ENCODE data around the gene SH3GL1. TPM values are rescaled to one million over a fixed set of nuclear protein-coding genes. Genes with fewer than 3 reads are reported as not detected.

SH3GL1 gene
- total RNA-seq, 1 experiment from 2014 or later = 40.7 TPM

- peaks cover 32% of the 10 kb centered on the region for H3K36me3 Mint-ChIP-seq (ENCODE audit: insufficient read depth, unreplicated experiment)
- H3K4me3 Mint-ChIP-seq (ENCODE audit: low read depth, unreplicated experiment) = peak overlapping the region; percentile 74
- CTCF ChIA-PET = interaction anchor here (0.6 to 1.2 kb wide), 3 partner anchors 22 to 513 kb away, joined by 3 to 8 read pairs (median 5); no protein-coding TSS in a partner anchor
- no peak for TF ChIP-seq CTCF (IDR thresholded peaks at IDR 0.05; ENCODE audit: unreplicated experiment)
- H3K4me1 Mint-ChIP-seq (ENCODE audit: low read depth, unreplicated experiment) = no peaks in the 10 kb centered on the region
- no peak overlapping the region for H3K27ac Mint-ChIP-seq (ENCODE audit: unreplicated experiment)
- peak; percentile 19 for DNase-seq
- no TSS peak for BruUV-seq (replicated peaks)
- H3K9me3 Mint-ChIP-seq (ENCODE audit: low read depth, unreplicated experiment) = no peaks in the 10 kb centered on the region
- no peaks in the 10 kb centered on the region for H3K27me3 Mint-ChIP-seq (ENCODE audit: unreplicated experiment)
- intact Hi-C loops (cut with micrococcal nuclease; ENCODE audit: unreplicated experiment) = no loop called here
Observed at GRCh38 chr19:4399812-4400134, 574 bp downstream of the SH3GL1 start.

GRCh38 chr19:4396949-4397783 is 3.2 kb downstream of the SH3GL1 start:
- H3K4me3 Mint-ChIP-seq (ENCODE audit: low read depth, unreplicated experiment) = no peak overlapping the region
- CTCF ChIA-PET = no interaction called here
- H3K27ac Mint-ChIP-seq (ENCODE audit: unreplicated experiment) = no peak overlapping the region

GRCh38 chr19:4393947-4394590 is 6.3 kb downstream of the SH3GL1 start:
- intact Hi-C loops (cut with micrococcal nuclease; ENCODE audit: unreplicated experiment) = no loop called here
- no peak for DNase-seq
- Mint-ChIP-seq H3K36me3 (ENCODE audit: insufficient read depth, unreplicated experiment) (peaks cover 11% of the 10 kb centered on the region), H3K9me3 (ENCODE audit: low read depth, unreplicated experiment) (no peaks in the 10 kb centered on the region), H3K27me3 (ENCODE audit: unreplicated experiment) (no peaks in the 10 kb centered on the region), H3K4me1 (ENCODE audit: low read depth, unreplicated experiment) (peaks cover 13% of the 10 kb centered on the region), H3K4me3 (ENCODE audit: low read depth, unreplicated experiment) (no peak overlapping the region), H3K27ac (ENCODE audit: unreplicated experiment) (no peak overlapping the region)
- no peak for TF ChIP-seq CTCF (IDR thresholded peaks at IDR 0.05; ENCODE audit: unreplicated experiment)
- CTCF ChIA-PET = interaction anchor here (0.6 kb wide), 2 partner anchors 91 to 146 kb away, joined by 3 read pairs; no protein-coding TSS in a partner anchor
- BruUV-seq (replicated peaks) = no TSS peak

More at GRCh38 chr19:4396949-4397783, 3.2 kb downstream of the SH3GL1 start:
- no peak for TF ChIP-seq CTCF (IDR thresholded peaks at IDR 0.05; ENCODE audit: unreplicated experiment)
- BruUV-seq (replicated peaks) = no TSS peak
- intact Hi-C loops (cut with micrococcal nuclease; ENCODE audit: unreplicated experiment) = no loop called here
- no peaks in the 10 kb centered on the region for H3K27me3 Mint-ChIP-seq (ENCODE audit: unreplicated experiment)
- H3K36me3 Mint-ChIP-seq (ENCODE audit: insufficient read depth, unreplicated experiment) = peaks cover 26% of the 10 kb centered on the region
- DNase-seq = no peak
- no peaks in the 10 kb centered on the region for H3K4me1 Mint-ChIP-seq (ENCODE audit: low read depth, unreplicated experiment)
- no peaks in the 10 kb centered on the region for H3K9me3 Mint-ChIP-seq (ENCODE audit: low read depth, unreplicated experiment)

GRCh38 chr19:4391701-4392483 is 8.5 kb downstream of the SH3GL1 start:
- Mint-ChIP-seq H3K4me1 (ENCODE audit: low read depth, unreplicated experiment) (peaks cover 22% of the 10 kb centered on the region), H3K27me3 (ENCODE audit: unreplicated experiment) (no peaks in the 10 kb centered on the region), H3K4me3 (ENCODE audit: low read depth, unreplicated experiment) (no peak overlapping the region), H3K9me3 (ENCODE audit: low read depth, unreplicated experiment) (no peaks in the 10 kb centered on the region), H3K27ac (ENCODE audit: unreplicated experiment) (no peak overlapping the region), H3K36me3 (ENCODE audit: insufficient read depth, unreplicated experiment) (peaks cover 9% of the 10 kb centered on the region)
- intact Hi-C loops (cut with micrococcal nuclease; ENCODE audit: unreplicated experiment) = no loop called here
- CTCF ChIA-PET = no interaction called here
- no peak for TF ChIP-seq CTCF (IDR thresholded peaks at IDR 0.05; ENCODE audit: unreplicated experiment)
- no peak for DNase-seq
- no TSS peak for BruUV-seq (replicated peaks)
